Endothelial cell of umbilical vein (primary cell): Measurements from ENCODE around the gene PPP1R3D. TPM values are rescaled to one million over a fixed set of nuclear protein-coding genes. Genes with fewer than 3 reads are reported as not detected.

Experiments used
- BruUV-seq: library from RNA; stranded (reverse); fragments of 400-500 nt; replicated peaks from 2 replicates; lab custom pipeline; 2021; lab: Mats Ljungman, UMichigan
- CTCF ChIA-PET: fragments of 300-600, 350-600 bp; sonication (Branson Sonifier 250); formaldehyde crosslinking; loops from one replicate; lab custom pipeline; 2021; ENCODE audit warnings: antibody characterized with exemption, inconsistent platforms; lab: Charles Lee
- POLR2A ChIA-PET: fragments of 300-600, 350-600 bp; sonication (Branson Sonifier 250); formaldehyde crosslinking; loops from one replicate; lab custom pipeline; 2021; ENCODE audit warnings: antibody characterized with exemption, inconsistent platforms; lab: Charles Lee
- DNase-seq: peaks from one replicate; pipeline ENCODE4 v3.0.0-alpha.2; 2011; ENCODE audit warnings: low read depth, low spot score
- FAIRE-seq: peaks from 2 replicates; lab custom pipeline; 2011; peaks lifted over from hg19 to GRCh38; lab: Jason Lieb, UNC
- H2AFZ ChIP-seq: 2 replicates; pipeline ENCODE4 v1.6.0; 2012; ENCODE audit warnings: low read depth, low read length, control low read depth, inconsistent platforms
- H3K27ac ChIP-seq: 2 replicates; pipeline ENCODE4 v1.5.1; 2011; ENCODE audit warnings: low read depth, mild to moderate bottlenecking, control low read depth, low read length, moderate library complexity; ENCODE audit not compliant: insufficient read depth
- H3K27me3 ChIP-seq, 2 experiments: 2 replicates each; pipeline versions ENCODE4 v1.6.0 to v1.6.1; 2011; ENCODE audit warnings: low read length in 2 of 2, mixed read lengths in 1 of 2; ENCODE audit not compliant: control insufficient read depth in 2 of 2, insufficient read depth in 2 of 2
- H3K36me3 ChIP-seq, 2 experiments: 2 replicates in 1 of 2; 3 replicates in 1 of 2; pipeline ENCODE4 v1.5.1; 2011; ENCODE audit warnings: low read length in 2 of 2, mild to moderate bottlenecking in 1 of 2, moderate library complexity in 1 of 2; ENCODE audit not compliant: control insufficient read depth in 2 of 2, insufficient read depth in 2 of 2; ENCODE audit errors: extremely low read depth in 1 of 2
- H3K4me1 ChIP-seq: 3 replicates; pipeline ENCODE4 v1.5.1; 2011; ENCODE audit warnings: mild to moderate bottlenecking, low read length; ENCODE audit not compliant: control insufficient read depth, insufficient read depth; ENCODE audit errors: extremely low read depth
- H3K4me2 ChIP-seq: 2 replicates; pipeline ENCODE4 v1.6.1; 2011; ENCODE audit warnings: low read length, control low read depth, mixed read lengths; ENCODE audit not compliant: insufficient read depth
- H3K4me3 ChIP-seq, 3 experiments: fragments of 200-600 bp in 1 of 3; sonication (generic), shearing (Covaris generic) in 1 of 3; replicated peaks in 1 of 3; 2 replicates each; pipeline ENCODE4 v1.5.1; 2011 to 2016; ENCODE audit warnings: control low read depth in 3 of 3, low read length in 3 of 3, mild to moderate bottlenecking in 2 of 3, inconsistent platforms in 1 of 3, low read depth in 1 of 3, moderate library complexity in 1 of 3; ENCODE audit not compliant: insufficient read depth in 1 of 3
- H3K79me2 ChIP-seq: 2 replicates; pipeline ENCODE4 v1.6.0; 2012; ENCODE audit warnings: low read length, inconsistent platforms; ENCODE audit not compliant: control insufficient read depth, insufficient read depth
- H3K9ac ChIP-seq: replicated peaks from 2 replicates; pipeline ENCODE3; 2011; ENCODE audit warnings: low read length, control low read depth; ENCODE audit not compliant: insufficient read depth; ENCODE audit errors: extremely low read depth
- H3K9me1 ChIP-seq: replicated peaks from 3 replicates; pipeline ENCODE4 v1.6.0; 2011; ENCODE audit warnings: mild to moderate bottlenecking, low read length; ENCODE audit not compliant: control insufficient read depth, insufficient read depth; ENCODE audit errors: extremely low read depth
- H3K9me3 ChIP-seq: replicated peaks from 2 replicates; pipeline ENCODE4 v1.5.1; 2012; ENCODE audit warnings: low read length, inconsistent platforms; ENCODE audit not compliant: control insufficient read depth, insufficient read depth
- H4K20me1 ChIP-seq: replicated peaks from 2 replicates; pipeline ENCODE3; 2011; ENCODE audit warnings: mild to moderate bottlenecking, low read length; ENCODE audit not compliant: control insufficient read depth, insufficient read depth; ENCODE audit errors: extremely low read depth
- EZH2 ChIP-seq: IDR thresholded peaks from 2 replicates; pipeline ENCODE4 v1.6.1; 2012; ENCODE audit warnings: borderline replicate concordance, low read depth, mild to moderate bottlenecking, moderate library complexity, low read length, inconsistent platforms; ENCODE audit not compliant: severe bottlenecking
- FOS ChIP-seq: IDR thresholded peaks from 2 replicates; pipeline ENCODE4 v1.6.1; 2011; ENCODE audit warnings: mild to moderate bottlenecking, low read length, moderate library complexity, borderline replicate concordance; ENCODE audit not compliant: insufficient read depth
- GATA2 ChIP-seq: IDR thresholded peaks from 2 replicates; pipeline ENCODE4 v1.7.0; 2011; ENCODE audit warnings: low read depth, mild to moderate bottlenecking, moderate library complexity, mixed read lengths, low read length; ENCODE audit not compliant: insufficient read length, insufficient read depth
- JUN ChIP-seq: IDR thresholded peaks from 2 replicates; pipeline ENCODE4 v1.6.1; 2011; ENCODE audit warnings: borderline replicate concordance, low read depth; ENCODE audit not compliant: insufficient read length, insufficient read depth
- MYC ChIP-seq: IDR thresholded peaks from one replicate; pipeline ENCODE4 v1.6.1; 2011; ENCODE audit warnings: mild to moderate bottlenecking, low read depth, low read length
- POLR2A ChIP-seq: IDR thresholded peaks from 2 replicates; pipeline ENCODE4 v1.6.1; 2012; ENCODE audit warnings: low read depth, mild to moderate bottlenecking, control low read depth, low read length
- POLR2AphosphoS5 ChIP-seq: IDR thresholded peaks from 2 replicates; pipeline ENCODE4 v1.6.1; 2012; ENCODE audit warnings: low read depth, mild to moderate bottlenecking, control low read depth, low read length, moderate library complexity; ENCODE audit not compliant: insufficient read depth
- dilution Hi-C: fragments of 300-500 bp; cut with MboI; formaldehyde crosslinking; loops from one replicate; pipeline ENCODE4 v1.15.0; 2019; ENCODE audit warnings: low sequenced_read_pairs; ENCODE audit not compliant: extremely low pct_ligation_motif_present
- intact Hi-C: fragments of 100-400 bp; cut with micrococcal nuclease; formaldehyde crosslinking; loops from one replicate; pipeline ENCODE4 v1.10.0; 2022
- polyA plus RNA-seq, 4 experiments: library from polyadenylated mRNA; depleted of rRNA in 3 of 4; stranded (reverse) in 3 of 4; unstranded in 1 of 4; fragments of >200 nt; gene quantifications; 2 replicates each; pipeline versions ENCODE4 v1.2.1 to v1.2.3, GENCODE V29; 2011 to 2012; ENCODE audit warnings: missing spikeins in 1 of 4
- total RNA-seq: library from RNA; stranded (reverse); gene quantifications from 2 replicates; pipeline ENCODE4 v1.2.3, GENCODE V29; 2021
- TF ChIP-seq, protein P1 (sequence below), 2 donors: IDR thresholded peaks; 1 replicate in 1 of 2; 2 replicates in 1 of 2; pipeline ENCODE4 v1.5.1; 2011; ENCODE audit warnings: low read length in 2 of 2, mild to moderate bottlenecking in 2 of 2, moderate library complexity in 2 of 2, control low read depth in 1 of 2, inconsistent platforms in 1 of 2, low read depth in 1 of 2; ENCODE audit not compliant: insufficient read depth in 1 of 2; ENCODE audit errors: extremely low read depth in 1 of 2
- TF ChIP-seq, protein P2 (sequence below): IDR thresholded peaks from 2 replicates; pipeline ENCODE4 v1.6.1; 2011; ENCODE audit not compliant: insufficient read depth, insufficient read length

The PPP1R3D gene
- total and polyA plus RNA-seq, 2 donors (not counting 3 experiments of a cell fraction or from before 2014, with no cell fraction given): 1.7 to 5.2 TPM

DNA sequence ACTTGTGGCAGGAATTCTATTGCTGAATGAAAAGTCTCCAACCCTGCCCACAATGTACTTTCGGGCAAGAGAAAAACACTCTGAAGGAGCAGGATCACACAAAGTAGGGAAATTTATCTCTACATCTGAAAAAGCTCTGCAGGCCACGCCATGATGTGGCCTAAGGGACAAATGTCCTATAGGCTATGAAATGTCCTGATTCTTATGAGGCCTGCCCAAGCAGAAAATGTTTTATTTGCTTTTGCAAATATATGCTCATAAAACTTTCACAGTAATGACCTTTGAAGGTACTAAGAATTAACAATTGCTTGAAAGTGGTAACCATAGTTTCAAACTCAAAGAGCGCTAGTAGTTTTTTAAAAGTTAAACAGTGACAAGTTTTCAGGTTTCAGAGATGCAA is 37.6 kb downstream of the PPP1R3D start:
- POLR2A ChIA-PET: no interaction called here

More for the DNA sequence above, 37.6 kb downstream of the PPP1R3D start:
- Histone ChIP-seq H3K9ac (no peak overlapping the region), H3K79me2 (no peaks in the 10 kb centered on the region), H3K9me3 (no peaks in the 10 kb centered on the region), H3K27me3 (no peaks in the 10 kb centered on the region), H3K4me1 (no peaks in the 10 kb centered on the region), H3K4me2 (no peak overlapping the region), H3K4me3 (no peak overlapping the region), H3K36me3 (no peaks in the 10 kb centered on the region), H3K9me1 (no peaks in the 10 kb centered on the region), H4K20me1 (no peaks in the 10 kb centered on the region), H2AFZ (no peak overlapping the region), H3K27ac (no peak overlapping the region)
- dilution Hi-C loops: no loop called here
- FAIRE-seq (no peak), DNase-seq (no peak)
- no TSS peak for BruUV-seq
- intact Hi-C loops: no loop called here
- CTCF ChIA-PET: no interaction called here
- TF ChIP-seq, protein P1, sequence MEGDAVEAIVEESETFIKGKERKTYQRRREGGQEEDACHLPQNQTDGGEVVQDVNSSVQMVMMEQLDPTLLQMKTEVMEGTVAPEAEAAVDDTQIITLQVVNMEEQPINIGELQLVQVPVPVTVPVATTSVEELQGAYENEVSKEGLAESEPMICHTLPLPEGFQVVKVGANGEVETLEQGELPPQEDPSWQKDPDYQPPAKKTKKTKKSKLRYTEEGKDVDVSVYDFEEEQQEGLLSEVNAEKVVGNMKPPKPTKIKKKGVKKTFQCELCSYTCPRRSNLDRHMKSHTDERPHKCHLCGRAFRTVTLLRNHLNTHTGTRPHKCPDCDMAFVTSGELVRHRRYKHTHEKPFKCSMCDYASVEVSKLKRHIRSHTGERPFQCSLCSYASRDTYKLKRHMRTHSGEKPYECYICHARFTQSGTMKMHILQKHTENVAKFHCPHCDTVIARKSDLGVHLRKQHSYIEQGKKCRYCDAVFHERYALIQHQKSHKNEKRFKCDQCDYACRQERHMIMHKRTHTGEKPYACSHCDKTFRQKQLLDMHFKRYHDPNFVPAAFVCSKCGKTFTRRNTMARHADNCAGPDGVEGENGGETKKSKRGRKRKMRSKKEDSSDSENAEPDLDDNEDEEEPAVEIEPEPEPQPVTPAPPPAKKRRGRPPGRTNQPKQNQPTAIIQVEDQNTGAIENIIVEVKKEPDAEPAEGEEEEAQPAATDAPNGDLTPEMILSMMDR (IDR thresholded peaks at IDR 0.05; ENCODE audit: extremely low read depth in 1 of 2, insufficient read depth in 1 of 2, low read depth in 1 of 2, low read length in 2 of 2): no peak
- TF ChIP-seq, protein P2, sequence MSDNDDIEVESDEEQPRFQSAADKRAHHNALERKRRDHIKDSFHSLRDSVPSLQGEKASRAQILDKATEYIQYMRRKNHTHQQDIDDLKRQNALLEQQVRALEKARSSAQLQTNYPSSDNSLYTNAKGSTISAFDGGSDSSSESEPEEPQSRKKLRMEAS: no peak
- no peak for TF ChIP-seq POLR2A
- no peak for TF ChIP-seq EZH2
- no peak for TF ChIP-seq POLR2AphosphoS5
- TF ChIP-seq GATA2: no peak
- TF ChIP-seq JUN: no peak
- no peak for TF ChIP-seq MYC
- no peak for TF ChIP-seq FOS
